Neural cell (in vitro differentiated cells): Measurements from ENCODE around the gene IPO11. TPM values are rescaled to one million over a fixed set of nuclear protein-coding genes. Genes with fewer than 3 reads are reported as not detected.

Experiments used
- H2AFZ ChIP-seq: fragments of 200-600, 300-800 bp; sonication (generic), shearing (Covaris generic); 2 replicates; pipeline ENCODE4 v1.6.0; 2014; ENCODE audit warnings: low read depth, mild to moderate bottlenecking, antibody characterized with exemption, low read length, moderate library complexity
- H3F3A ChIP-seq: fragments of 200-600 bp; shearing (Covaris generic); 2 replicates; pipeline ENCODE4 v1.6.1; 2016; ENCODE audit warnings: mild to moderate bottlenecking, moderate library complexity, mixed read lengths, antibody characterized with exemption, low read length; ENCODE audit not compliant: insufficient read depth, poor library complexity, severe bottlenecking
- H3K27ac ChIP-seq: fragments of 200-600, 300-800 bp; sonication (generic), shearing (Covaris generic); 2 replicates; pipeline ENCODE4 v1.5.1; 2014; ENCODE audit warnings: mild to moderate bottlenecking, low read length, moderate library complexity
- H3K27me3 ChIP-seq: fragments of 300-800, 200-600 bp; sonication (generic), shearing (Covaris generic); 2 replicates; pipeline ENCODE4 v1.6.0; 2014; ENCODE audit warnings: mild to moderate bottlenecking, low read depth, low read length, moderate library complexity; ENCODE audit not compliant: insufficient read depth
- H3K36me3 ChIP-seq: fragments of 300-800, 200-600 bp; sonication (generic), shearing (Covaris generic); 2 replicates; pipeline ENCODE4 v1.5.1; 2014; ENCODE audit warnings: mild to moderate bottlenecking, antibody characterized with exemption, low read length, moderate library complexity; ENCODE audit not compliant: insufficient read depth
- H3K4me2 ChIP-seq: fragments of 300-800, 200-600 bp; sonication (generic), shearing (Covaris generic); 2 replicates; pipeline ENCODE4 v1.6.0; 2014; ENCODE audit warnings: mild to moderate bottlenecking, low read length
- H3K4me3 ChIP-seq: fragments of 300-800, 200-600 bp; sonication (generic), shearing (Covaris generic); 2 replicates; pipeline ENCODE4 v1.5.1; 2014; ENCODE audit warnings: mild to moderate bottlenecking, low read length, moderate library complexity
- H3K79me2 ChIP-seq: fragments of 200-600 bp; shearing (Covaris generic); replicated peaks from 2 replicates; pipeline ENCODE4 v1.6.0; 2014; ENCODE audit warnings: mild to moderate bottlenecking, low read length, moderate library complexity; ENCODE audit not compliant: insufficient read depth
- H3K9ac ChIP-seq: fragments of 300-800, 200-600 bp; sonication (generic), shearing (Covaris generic); 2 replicates; pipeline ENCODE4 v1.6.1; 2016; ENCODE audit warnings: mild to moderate bottlenecking, low read length, mixed read lengths
- H3K9me2 ChIP-seq: fragments of 200-600 bp; shearing (Covaris generic); 2 replicates; pipeline ENCODE4 v1.6.1; 2016; ENCODE audit warnings: mild to moderate bottlenecking, low read length, mixed read lengths; ENCODE audit not compliant: insufficient read depth
- H3K9me3 ChIP-seq: fragments of 200-600, 300-800 bp; sonication (generic), shearing (Covaris generic); 2 replicates; pipeline ENCODE4 v1.6.1; 2016; ENCODE audit warnings: mild to moderate bottlenecking, mixed run types, low read length, moderate library complexity, mixed read lengths
- H4K20me1 ChIP-seq: fragments of 200-600 bp; shearing (Covaris generic); 2 replicates; pipeline ENCODE4 v1.6.1; 2016; ENCODE audit warnings: mild to moderate bottlenecking, mixed run types; ENCODE audit not compliant: insufficient read depth
- CTCF ChIP-seq: fragments of 450-650 bp; IDR thresholded peaks from 2 replicates; pipeline ENCODE4 v1.5.1; 2014; ENCODE audit warnings: antibody characterized with exemption, mild to moderate bottlenecking, moderate library complexity; ENCODE audit not compliant: poor library complexity, severe bottlenecking
- EP300 ChIP-seq: fragments of 450-650 bp; conservative IDR thresholded peaks from 2 replicates; pipeline ENCODE4 v1.6.1; 2014; ENCODE audit warnings: antibody characterized with exemption, mild to moderate bottlenecking, moderate library complexity; ENCODE audit not compliant: poor library complexity, severe bottlenecking
- EZH2 ChIP-seq: fragments of 200-600, 300-800 bp; shearing (Covaris generic), sonication (generic); IDR thresholded peaks from 2 replicates; pipeline ENCODE4 v1.6.1; 2014; ENCODE audit warnings: antibody characterized with exemption, low read length, borderline replicate concordance, mild to moderate bottlenecking; ENCODE audit not compliant: insufficient read depth, poor library complexity, severe bottlenecking
- MXI1 ChIP-seq: fragments of 450-650 bp; conservative IDR thresholded peaks from 2 replicates; pipeline ENCODE4 v1.6.1; 2014; ENCODE audit warnings: antibody characterized with exemption, mild to moderate bottlenecking; ENCODE audit not compliant: poor library complexity, severe bottlenecking
- POLR2AphosphoS5 ChIP-seq: IDR thresholded peaks from 2 replicates; pipeline ENCODE4 v1.6.1; 2012
- RAD21 ChIP-seq: fragments of 450-650 bp; conservative IDR thresholded peaks from 2 replicates; pipeline ENCODE4 v1.6.1; 2014; ENCODE audit warnings: antibody characterized with exemption, mild to moderate bottlenecking, moderate library complexity
- REST ChIP-seq: IDR thresholded peaks from 2 replicates; pipeline ENCODE4 v1.6.1; 2012; ENCODE audit warnings: borderline replicate concordance
- SMC3 ChIP-seq: fragments of 450-650 bp; conservative IDR thresholded peaks from 2 replicates; pipeline ENCODE4 v1.6.1; 2014; ENCODE audit warnings: antibody characterized with exemption, mild to moderate bottlenecking, moderate library complexity; ENCODE audit not compliant: poor library complexity
- TAF1 ChIP-seq: IDR thresholded peaks from 2 replicates; pipeline ENCODE4 v1.6.1; 2012; ENCODE audit warnings: low read depth
- polyA plus RNA-seq: library from polyadenylated mRNA; depleted of rRNA; stranded (reverse); fragments of >200 nt; gene quantifications from 2 replicates; pipeline ENCODE4 v1.2.3, GENCODE V29; 2014

Gene IPO11
- polyA plus RNA-seq, 1 donor from 2014 or later: 12.5 TPM

- TF ChIP-seq REST (no peak), EP300 (no peak), RAD21 (no peak), MXI1 (no peak), POLR2AphosphoS5 (no peak), SMC3 (no peak), TAF1 (no peak), CTCF (no peak), EZH2 (no peak)
- Histone ChIP-seq H3F3A (no peaks in the 10 kb centered on the region), H3K27me3 (no peaks in the 10 kb centered on the region), H3K9ac (no peak overlapping the region), H3K4me2 (no peak overlapping the region), H3K79me2 (no peaks in the 10 kb centered on the region), H4K20me1 (no peaks in the 10 kb centered on the region), H2AFZ (no peak overlapping the region), H3K9me3 (no peaks in the 10 kb centered on the region), H3K36me3 (no peaks in the 10 kb centered on the region), H3K4me3 (no peak overlapping the region), H3K27ac (no peak overlapping the region), H3K9me2 (no peaks in the 10 kb centered on the region)
Measured at GRCh38 chr5:62585306-62585705, 172.7 kb downstream of the IPO11 start.

GRCh38 chr5:62585751-62586150, 173.2 kb downstream of the IPO11 start:
- Histone ChIP-seq H3K79me2 (no peaks in the 10 kb centered on the region), H3K36me3 (no peaks in the 10 kb centered on the region), H3F3A (no peaks in the 10 kb centered on the region), H3K4me2 (no peak overlapping the region), H2AFZ (no peak overlapping the region), H3K4me3 (no peak overlapping the region), H4K20me1 (no peaks in the 10 kb centered on the region), H3K9me2 (no peaks in the 10 kb centered on the region), H3K27ac (no peak overlapping the region), H3K9me3 (no peaks in the 10 kb centered on the region), H3K9ac (no peak overlapping the region), H3K27me3 (no peaks in the 10 kb centered on the region)
- TF ChIP-seq POLR2AphosphoS5 (no peak), MXI1 (no peak), EP300 (no peak), CTCF (no peak), EZH2 (no peak), TAF1 (no peak), REST (no peak), SMC3 (no peak), RAD21 (no peak)
